ENCODE measurements around the gene ZHX3. TPM values are rescaled to one million over a fixed set of nuclear protein-coding genes. Genes with fewer than 3 reads are reported as not detected.
A peak's percentile ranks its signal among the peaks of the same experiment; 100 is the strongest.

The ZHX3 gene
- total RNA-seq, 2 donors from 2014 or later, result 10.9 to 11.9 TPM

DNA sequence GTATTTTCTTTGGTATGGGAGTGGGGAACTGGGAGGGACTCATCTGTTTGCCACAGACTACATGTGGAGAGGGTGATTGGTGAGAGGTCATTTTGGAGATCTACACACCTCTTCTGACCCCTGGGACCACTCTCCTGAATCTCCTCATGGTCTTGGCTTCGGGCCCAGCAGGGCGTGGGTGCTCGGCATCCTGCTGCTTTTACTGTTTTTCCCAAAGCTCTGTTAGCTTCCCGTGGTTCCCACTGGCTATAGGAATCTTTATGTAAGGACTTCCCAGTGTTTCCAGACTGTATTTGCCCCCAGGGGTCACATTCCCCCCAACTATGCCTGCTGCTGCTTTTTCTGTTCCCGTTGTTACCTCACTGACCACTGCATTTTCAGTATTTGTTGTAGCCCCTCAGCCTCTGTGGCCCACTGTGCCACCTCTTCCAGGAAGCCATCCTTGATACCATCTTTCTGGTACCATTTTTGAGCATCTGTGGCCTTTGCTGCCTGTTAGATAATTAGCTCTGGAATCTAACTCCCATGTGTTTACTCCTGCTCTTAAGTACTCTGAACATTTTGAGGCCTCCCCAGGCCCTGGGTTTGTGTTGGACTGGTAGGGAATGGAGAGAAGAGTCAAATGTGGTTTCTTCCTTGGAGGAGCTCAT is 165.3 kb downstream of the ZHX3 start:
- Histone ChIP-seq H3K4me1 (peaks cover 14% of the 10 kb centered on the region), H3K9me3 (no peaks in the 10 kb centered on the region), H3K36me3 (replicated peaks in 1 of 2; ENCODE audit: insufficient read depth in 1 of 2, low read depth in 2 of 2) (no peaks in the 10 kb centered on the region), H3K4me3 (no peak overlapping the region), H3K27me3 (no peaks in the 10 kb centered on the region), H3K27ac (no peak overlapping the region)
- WGBS, 2 donors, result 68 to 87% methylated on average over 5 of the region's 5 CpGs
- ATAC-seq (no peak), DNase-seq (no peak)
- intact Hi-C loops (cut with DNase I), result no loop called here
- TF ChIP-seq POLR2A (IDR thresholded peaks at IDR 0.05), result no peak
- TF ChIP-seq, protein P1, sequence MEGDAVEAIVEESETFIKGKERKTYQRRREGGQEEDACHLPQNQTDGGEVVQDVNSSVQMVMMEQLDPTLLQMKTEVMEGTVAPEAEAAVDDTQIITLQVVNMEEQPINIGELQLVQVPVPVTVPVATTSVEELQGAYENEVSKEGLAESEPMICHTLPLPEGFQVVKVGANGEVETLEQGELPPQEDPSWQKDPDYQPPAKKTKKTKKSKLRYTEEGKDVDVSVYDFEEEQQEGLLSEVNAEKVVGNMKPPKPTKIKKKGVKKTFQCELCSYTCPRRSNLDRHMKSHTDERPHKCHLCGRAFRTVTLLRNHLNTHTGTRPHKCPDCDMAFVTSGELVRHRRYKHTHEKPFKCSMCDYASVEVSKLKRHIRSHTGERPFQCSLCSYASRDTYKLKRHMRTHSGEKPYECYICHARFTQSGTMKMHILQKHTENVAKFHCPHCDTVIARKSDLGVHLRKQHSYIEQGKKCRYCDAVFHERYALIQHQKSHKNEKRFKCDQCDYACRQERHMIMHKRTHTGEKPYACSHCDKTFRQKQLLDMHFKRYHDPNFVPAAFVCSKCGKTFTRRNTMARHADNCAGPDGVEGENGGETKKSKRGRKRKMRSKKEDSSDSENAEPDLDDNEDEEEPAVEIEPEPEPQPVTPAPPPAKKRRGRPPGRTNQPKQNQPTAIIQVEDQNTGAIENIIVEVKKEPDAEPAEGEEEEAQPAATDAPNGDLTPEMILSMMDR (IDR thresholded peaks at IDR 0.05), result no peak

DNA sequence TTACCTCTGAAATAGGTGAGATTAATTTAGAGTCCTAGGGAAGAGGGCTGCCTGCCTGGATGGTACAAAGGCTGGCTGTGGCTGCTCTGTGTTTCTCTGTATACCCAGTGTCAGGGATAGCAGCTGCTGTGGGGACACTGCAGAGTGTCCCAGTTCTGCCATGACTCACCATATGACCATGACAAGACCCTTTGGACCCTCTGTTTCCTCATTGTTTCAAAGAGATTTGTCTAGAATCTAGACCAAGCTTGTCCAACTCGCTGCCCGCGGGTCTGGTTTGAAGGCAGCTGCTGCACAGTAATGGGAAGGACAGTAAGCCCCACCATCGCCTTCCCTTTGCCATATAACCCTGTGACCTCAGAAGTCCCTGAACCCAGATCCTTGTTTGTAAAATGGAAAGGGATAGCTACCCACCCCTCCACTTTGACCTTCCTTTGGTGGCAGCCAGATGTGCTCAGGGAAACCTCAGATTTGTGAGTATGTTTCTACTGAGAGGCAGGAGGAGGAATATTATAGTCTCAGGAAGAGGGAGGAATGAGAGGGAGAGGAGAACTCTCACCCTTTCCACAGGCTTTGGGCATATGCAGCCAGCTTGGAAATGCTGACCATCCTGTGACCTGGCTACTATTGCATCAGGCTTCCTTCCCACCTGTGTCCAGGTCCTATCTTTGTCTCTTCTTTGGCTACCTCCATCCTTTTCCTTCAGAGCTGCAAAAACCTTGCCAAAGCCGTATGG is 166.2 kb downstream of the ZHX3 start:
- TF ChIP-seq, protein P1 (IDR thresholded peaks at IDR 0.05), result no peak
- no peak for TF ChIP-seq POLR2A (IDR thresholded peaks at IDR 0.05)
- no peak overlapping the region for H3K4me3 ChIP-seq
- no peaks in the 10 kb centered on the region for H3K36me3 ChIP-seq (replicated peaks in 1 of 2; ENCODE audit: insufficient read depth in 1 of 2, low read depth in 2 of 2)
- peaks cover 14% of the 10 kb centered on the region for H3K4me1 ChIP-seq
- no peak for DNase-seq
- 86 to 96% methylated on average over 5 of the region's 5 CpGs for WGBS, 2 donors
- intact Hi-C loops (cut with DNase I), result no loop called here
- H3K27me3 ChIP-seq, result no peaks in the 10 kb centered on the region
- H3K27ac ChIP-seq, result no peak overlapping the region
- H3K9me3 ChIP-seq, result no peaks in the 10 kb centered on the region
- no peak for ATAC-seq

DNA sequence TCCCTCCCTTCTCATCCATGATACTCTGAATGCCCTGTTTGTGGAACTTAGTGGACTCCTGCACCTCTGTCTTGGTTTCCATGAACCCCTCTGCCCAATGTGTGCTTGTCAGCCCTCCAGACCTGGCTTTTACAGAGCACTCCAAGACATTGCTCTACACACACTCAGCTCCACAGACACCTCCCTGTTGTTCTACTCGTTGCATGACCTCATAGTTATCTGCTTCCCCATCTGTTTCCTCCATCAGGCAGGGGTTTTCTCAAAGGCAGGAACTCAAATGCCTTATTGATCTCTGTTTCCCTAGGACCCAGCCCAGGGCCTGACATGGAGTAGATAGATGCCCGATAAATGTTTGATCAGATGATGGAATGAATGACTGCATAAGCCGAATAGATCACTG is 166.9 kb downstream of the ZHX3 start:
- TF ChIP-seq, protein P1 (IDR thresholded peaks at IDR 0.05), result no peak
- no peak for TF ChIP-seq POLR2A (IDR thresholded peaks at IDR 0.05)
- peak; percentile 53 for ATAC-seq
- Histone ChIP-seq H3K4me3 (no peak overlapping the region), H3K36me3 (replicated peaks in 1 of 2; ENCODE audit: insufficient read depth in 1 of 2, low read depth in 2 of 2) (no peaks in the 10 kb centered on the region), H3K9me3 (no peaks in the 10 kb centered on the region), H3K27me3 (no peaks in the 10 kb centered on the region), H3K4me1 (peaks cover 14% of the 10 kb centered on the region), H3K27ac (no peak overlapping the region)
- intact Hi-C loops (cut with DNase I), result no loop called here
- no peak for DNase-seq
- WGBS, 2 donors, result 39 to 68% methylated on average over 3 of the region's 3 CpGs

DNA sequence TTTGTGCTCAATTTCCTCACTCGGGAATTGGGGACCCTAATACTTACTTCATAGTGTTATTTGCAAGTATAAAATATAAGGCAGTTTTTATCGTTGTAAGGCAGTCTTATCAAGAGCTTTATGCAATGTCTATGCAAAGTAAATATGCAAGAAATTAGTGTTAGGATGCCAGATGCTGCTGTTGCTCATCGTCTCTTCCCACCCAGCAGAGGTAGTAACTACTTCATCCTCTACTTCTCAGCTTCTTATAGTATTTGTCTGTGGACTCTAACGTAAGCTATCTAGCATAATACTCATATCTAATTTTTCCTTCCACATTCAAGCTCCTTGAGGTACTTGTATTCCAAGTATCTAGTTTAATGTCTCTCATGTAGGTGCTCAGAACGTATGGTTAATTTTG is 168.6 kb downstream of the ZHX3 start:
- no peak overlapping the region for H3K27ac ChIP-seq
- TF ChIP-seq, protein P1 (IDR thresholded peaks at IDR 0.05), result no peak
- no peaks in the 10 kb centered on the region for H3K9me3 ChIP-seq
- 75 to 76% methylated on average over 5 of the region's 5 CpGs for WGBS, 2 donors
- no peaks in the 10 kb centered on the region for H3K36me3 ChIP-seq (replicated peaks in 1 of 2; ENCODE audit: insufficient read depth in 1 of 2, low read depth in 2 of 2)
- no peak overlapping the region for H3K4me3 ChIP-seq
- no peak for DNase-seq
- no peaks in the 10 kb centered on the region for H3K27me3 ChIP-seq
- intact Hi-C loops (cut with DNase I), result no loop called here
- peaks cover 14% of the 10 kb centered on the region for H3K4me1 ChIP-seq
- ATAC-seq, result no peak
